GM12878 (cell line): Measurements from ENCODE around the gene SLC34A1. TPM values are rescaled to one million over a fixed set of nuclear protein-coding genes. Genes with fewer than 3 reads are reported as not detected.
A peak's percentile ranks its signal among the peaks of the same experiment; 100 is the strongest.

Source experiments
- CBX3 ChIP-seq: fragments of 200-600 bp; sonication (generic); IDR thresholded peaks from 2 replicates; pipeline ENCODE4 v1.6.1; 2016; ENCODE audit warnings: low read depth, borderline replicate concordance
- CHD2 ChIP-seq: IDR thresholded peaks from 2 replicates; pipeline ENCODE4 v1.6.1; 2011; ENCODE audit warnings: low read depth, low read length, improper control_type of control experiment, borderline replicate concordance
- FOXK2 ChIP-seq: fragments of 450-650 bp; IDR thresholded peaks from 2 replicates; pipeline ENCODE4 v1.6.1; 2017; ENCODE audit warnings: mild to moderate bottlenecking, moderate library complexity
- NFIC ChIP-seq: IDR thresholded peaks from 2 replicates; pipeline ENCODE4 v1.6.1; 2012; ENCODE audit warnings: low read depth, mild to moderate bottlenecking, inconsistent platforms, low read length, moderate library complexity
- NRF1 ChIP-seq: conservative IDR thresholded peaks from 2 replicates; pipeline ENCODE4 v1.6.1; 2011; ENCODE audit warnings: mild to moderate bottlenecking, low read depth, low read length, improper control_type of control experiment
- SIX5 ChIP-seq: IDR thresholded peaks from 2 replicates; pipeline ENCODE4 v1.6.1; 2011; ENCODE audit warnings: mild to moderate bottlenecking, low read depth, low read length, moderate library complexity; ENCODE audit not compliant: severe bottlenecking
- SPI1 ChIP-seq: IDR thresholded peaks from 2 replicates; pipeline ENCODE4 v1.6.1; 2011; ENCODE audit warnings: low read depth, mild to moderate bottlenecking, low read length, moderate library complexity, borderline replicate concordance; ENCODE audit not compliant: insufficient read depth
- polyA plus RNA-seq, 11 experiments: library from polyadenylated mRNA; depleted of rRNA in 4 of 11; unstranded in 6 of 11; stranded (reverse) in 5 of 11; fragments of >200 nt; fragmentation: Nextera tagmentation in 4 of 11; fragmentation: Illumina TruSeq in 1 of 11; extraction: Ambion mirVana in 4 of 11; extraction: Trizol in 1 of 11; gene quantifications; 1 replicate in 1 of 11; 2 replicates in 10 of 11; pipeline versions ENCODE4 v1.2.1 to v1.2.3, GENCODE V29; 2011 to 2016; ENCODE audit warnings: inconsistent platforms in 2 of 11, missing spikeins in 2 of 11, low read depth in 1 of 11
- total RNA-seq, 4 experiments: library from RNA; depleted of rRNA in 3 of 4; stranded (reverse); fragments of >200 nt in 3 of 4; fragmentation: Illumina TruSeq in 1 of 4; extraction: Trizol in 1 of 4; gene quantifications; 2 replicates each; pipeline versions ENCODE4 v1.2.1 to v1.2.3, GENCODE V29; 2013 to 2021
- TF ChIP-seq, protein P1 (sequence below): fragments of 450-650 bp; IDR thresholded peaks from 2 replicates; pipeline ENCODE4 v1.6.1; 2017; ENCODE audit warnings: low read depth, mild to moderate bottlenecking, moderate library complexity
- TF ChIP-seq, protein P2 (sequence below): fragments of 450-650 bp; conservative IDR thresholded peaks from 2 replicates; pipeline ENCODE4 v1.6.1; 2017; ENCODE audit warnings: mild to moderate bottlenecking, moderate library complexity

SLC34A1 gene
- total and polyA plus RNA-seq, 10 of the 15 experiments (the other 5 are each of a cell fraction or from before 2014, with no cell fraction given): 0.03 to 0.14 (median 0.09) TPM; not detected in 2

DNA sequence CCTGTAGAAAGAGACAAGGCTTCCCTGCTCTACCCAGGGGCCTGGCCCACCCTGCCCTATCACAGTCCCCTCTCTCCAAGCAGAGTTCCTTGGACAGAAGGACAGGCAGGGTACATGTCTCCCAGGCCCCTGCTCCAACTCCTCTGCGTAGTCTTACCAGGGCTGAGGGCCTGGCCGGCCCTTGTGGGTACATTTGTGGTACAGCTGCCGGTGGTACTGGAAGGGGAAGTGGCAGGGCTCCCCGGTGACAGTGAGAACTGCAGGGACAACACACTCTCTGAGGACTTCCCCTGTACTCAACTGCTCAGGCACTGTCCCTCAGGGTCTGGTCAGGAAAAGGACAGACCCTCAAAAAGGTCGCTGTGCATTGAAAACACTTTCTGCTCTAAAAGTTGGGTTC is 21.6 kb downstream of the SLC34A1 start (continued):
- TF ChIP-seq, protein P1, sequence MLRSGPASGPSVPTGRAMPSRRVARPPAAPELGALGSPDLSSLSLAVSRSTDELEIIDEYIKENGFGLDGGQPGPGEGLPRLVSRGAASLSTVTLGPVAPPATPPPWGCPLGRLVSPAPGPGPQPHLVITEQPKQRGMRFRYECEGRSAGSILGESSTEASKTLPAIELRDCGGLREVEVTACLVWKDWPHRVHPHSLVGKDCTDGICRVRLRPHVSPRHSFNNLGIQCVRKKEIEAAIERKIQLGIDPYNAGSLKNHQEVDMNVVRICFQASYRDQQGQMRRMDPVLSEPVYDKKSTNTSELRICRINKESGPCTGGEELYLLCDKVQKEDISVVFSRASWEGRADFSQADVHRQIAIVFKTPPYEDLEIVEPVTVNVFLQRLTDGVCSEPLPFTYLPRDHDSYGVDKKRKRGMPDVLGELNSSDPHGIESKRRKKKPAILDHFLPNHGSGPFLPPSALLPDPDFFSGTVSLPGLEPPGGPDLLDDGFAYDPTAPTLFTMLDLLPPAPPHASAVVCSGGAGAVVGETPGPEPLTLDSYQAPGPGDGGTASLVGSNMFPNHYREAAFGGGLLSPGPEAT: no peak
- TF ChIP-seq, protein P2, sequence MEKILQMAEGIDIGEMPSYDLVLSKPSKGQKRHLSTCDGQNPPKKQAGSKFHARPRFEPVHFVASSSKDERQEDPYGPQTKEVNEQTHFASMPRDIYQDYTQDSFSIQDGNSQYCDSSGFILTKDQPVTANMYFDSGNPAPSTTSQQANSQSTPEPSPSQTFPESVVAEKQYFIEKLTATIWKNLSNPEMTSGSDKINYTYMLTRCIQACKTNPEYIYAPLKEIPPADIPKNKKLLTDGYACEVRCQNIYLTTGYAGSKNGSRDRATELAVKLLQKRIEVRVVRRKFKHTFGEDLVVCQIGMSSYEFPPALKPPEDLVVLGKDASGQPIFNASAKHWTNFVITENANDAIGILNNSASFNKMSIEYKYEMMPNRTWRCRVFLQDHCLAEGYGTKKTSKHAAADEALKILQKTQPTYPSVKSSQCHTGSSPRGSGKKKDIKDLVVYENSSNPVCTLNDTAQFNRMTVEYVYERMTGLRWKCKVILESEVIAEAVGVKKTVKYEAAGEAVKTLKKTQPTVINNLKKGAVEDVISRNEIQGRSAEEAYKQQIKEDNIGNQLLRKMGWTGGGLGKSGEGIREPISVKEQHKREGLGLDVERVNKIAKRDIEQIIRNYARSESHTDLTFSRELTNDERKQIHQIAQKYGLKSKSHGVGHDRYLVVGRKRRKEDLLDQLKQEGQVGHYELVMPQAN: no peak
- no peak for TF ChIP-seq SIX5
- peak; percentile 73; the same call in 1 of the 2 replicates for TF ChIP-seq SPI1
- TF ChIP-seq FOXK2: no peak
- TF ChIP-seq NRF1: no peak
- no peak for TF ChIP-seq CHD2
- no peak for TF ChIP-seq NFIC
- no peak for TF ChIP-seq CBX3
